ENCODE results near the gene BTBD2.
"Not testable (repeated sequence)": the region's sequence is repeated elsewhere in the genome, so short reads cannot be mapped to it uniquely, and the experiment has no call there.

The BTBD2 gene

DNA sequence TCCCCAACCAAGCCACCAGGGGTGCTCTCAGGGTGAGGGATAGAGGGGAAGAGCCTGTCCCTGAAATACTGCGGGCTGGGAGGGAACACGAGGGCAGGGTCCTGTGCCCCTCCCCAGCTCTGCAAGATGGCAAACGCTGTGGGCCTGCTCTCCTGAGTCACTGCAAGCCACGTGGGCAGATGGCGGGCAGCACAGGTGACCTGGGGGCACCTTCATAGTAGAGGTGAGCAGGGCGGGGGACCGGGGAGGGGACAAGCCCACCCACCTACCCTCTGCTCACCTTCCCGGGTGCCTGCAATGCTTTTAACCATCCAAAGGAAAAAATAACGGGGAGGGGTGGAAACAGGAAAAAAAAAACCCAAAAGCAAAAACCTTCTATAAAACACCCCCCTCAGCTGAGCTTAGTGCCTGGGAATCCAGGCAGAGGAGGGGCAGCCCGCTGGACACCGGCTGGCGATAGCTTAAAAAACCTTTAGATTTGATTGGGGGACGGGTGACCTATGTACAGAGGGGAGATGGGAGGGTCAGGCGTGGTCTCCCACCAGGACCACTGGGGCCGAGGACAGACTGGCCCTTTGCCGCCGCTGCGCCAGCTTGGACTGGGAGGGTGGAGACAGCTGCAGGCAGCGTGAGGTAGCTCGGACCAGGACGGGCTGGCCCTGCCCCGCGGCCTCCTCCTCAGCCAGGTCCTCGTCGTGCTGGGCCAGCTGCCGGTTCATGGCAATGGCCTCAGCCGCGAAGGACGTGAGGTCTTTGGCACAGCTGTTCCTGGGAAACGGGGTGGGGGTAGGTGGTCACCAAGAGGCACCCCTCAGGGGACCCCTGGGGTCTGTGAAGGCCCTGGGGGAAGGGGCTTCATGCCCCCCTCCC lies 23.8 kb upstream of the BTBD2 start:
- DNase-seq = no peak

DNA sequence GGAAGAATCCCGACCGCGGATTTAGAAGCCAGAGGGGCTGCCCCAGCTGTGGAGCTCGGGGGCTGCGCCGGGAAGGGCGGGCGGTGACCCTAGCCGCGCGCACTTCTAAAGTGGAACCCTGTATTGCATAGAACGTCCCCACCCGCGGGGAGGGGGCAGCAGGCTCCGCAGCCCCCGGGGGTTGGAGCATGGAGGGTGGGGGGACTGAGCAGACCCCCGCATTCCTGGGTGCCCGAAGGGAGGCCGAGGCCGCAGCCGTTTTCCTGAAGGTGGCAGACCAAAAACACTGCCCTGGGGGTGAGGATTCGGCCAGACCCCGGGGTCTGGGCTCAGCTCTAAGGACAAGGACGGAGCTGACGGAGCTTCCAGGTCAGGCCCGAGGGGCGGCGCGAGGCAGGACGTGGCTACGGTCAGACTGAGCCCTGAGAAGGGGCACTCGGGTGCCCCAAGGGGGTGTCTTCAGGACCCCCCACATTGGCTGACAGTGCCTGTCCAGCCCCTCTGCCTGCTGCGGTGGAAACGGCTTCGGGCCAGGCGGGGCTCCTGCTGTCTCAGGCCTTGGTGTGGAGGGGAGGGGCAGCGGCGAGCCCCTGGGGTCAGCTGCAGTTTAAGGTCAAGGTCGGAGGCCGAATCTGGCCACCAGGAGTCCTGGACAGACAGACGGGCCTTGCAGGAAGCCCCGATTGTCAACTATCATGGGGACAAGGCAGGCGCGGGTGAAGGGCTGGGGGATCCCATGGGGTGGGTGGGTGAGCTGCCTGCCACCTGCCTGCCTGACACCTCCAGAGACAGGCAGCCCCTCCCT lies 23.0 kb upstream of the BTBD2 start:
- DNase-seq = no peak

GRCh38 chr19:2037651-2038255 lies 22.2 kb upstream of the BTBD2 start:
- DNase-seq = no peak

GRCh38 chr19:2036424-2036823 lies 20.9 kb upstream of the BTBD2 start:
- no peak for DNase-seq

GRCh38 chr19:2035590-2035991 lies 20.1 kb upstream of the BTBD2 start:
- no peak for DNase-seq

- DNase-seq = peak; percentile 75
Observed at GRCh38 chr19:2034729-2035589, 19.4 kb upstream of the BTBD2 start.

DNA sequence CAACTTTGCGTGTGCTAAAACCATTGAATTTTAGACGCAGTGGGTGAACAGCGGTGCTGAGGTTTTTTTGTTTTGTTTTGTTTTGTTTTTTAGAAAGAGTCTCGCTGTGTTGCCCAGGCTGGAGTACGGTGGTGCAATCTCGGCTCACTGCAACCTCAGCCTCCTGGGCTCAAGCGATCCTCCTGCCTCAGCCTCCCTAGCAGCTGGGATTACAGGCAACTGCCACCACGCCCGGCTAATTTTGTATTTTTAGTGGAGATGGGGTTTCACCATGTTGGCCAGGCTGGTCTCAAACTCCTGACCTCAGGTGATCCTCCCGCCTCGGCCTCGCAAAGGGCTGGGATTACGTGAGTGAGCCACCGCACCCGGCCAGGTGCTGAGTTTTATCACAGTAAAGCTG lies 18.7 kb upstream of the BTBD2 start:
- not testable (repeated sequence) for DNase-seq

DNA sequence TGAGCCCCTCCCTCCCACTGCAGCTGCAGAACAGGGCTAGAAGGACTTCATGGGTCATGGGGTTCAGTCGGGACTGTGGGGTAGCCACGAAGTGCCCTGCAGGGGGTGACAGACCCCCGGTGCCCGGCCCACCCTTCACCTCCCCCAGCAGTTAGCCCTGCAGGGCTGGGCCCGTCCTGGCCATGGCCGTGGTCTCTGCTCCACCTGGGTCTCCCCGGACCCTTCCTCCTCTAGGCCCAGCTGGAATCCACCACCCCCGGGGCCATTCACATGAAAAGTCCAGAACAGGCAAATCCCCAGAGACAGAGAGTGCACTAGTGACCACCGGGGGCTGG lies 18.3 kb upstream of the BTBD2 start:
- DNase-seq = no peak

DNA sequence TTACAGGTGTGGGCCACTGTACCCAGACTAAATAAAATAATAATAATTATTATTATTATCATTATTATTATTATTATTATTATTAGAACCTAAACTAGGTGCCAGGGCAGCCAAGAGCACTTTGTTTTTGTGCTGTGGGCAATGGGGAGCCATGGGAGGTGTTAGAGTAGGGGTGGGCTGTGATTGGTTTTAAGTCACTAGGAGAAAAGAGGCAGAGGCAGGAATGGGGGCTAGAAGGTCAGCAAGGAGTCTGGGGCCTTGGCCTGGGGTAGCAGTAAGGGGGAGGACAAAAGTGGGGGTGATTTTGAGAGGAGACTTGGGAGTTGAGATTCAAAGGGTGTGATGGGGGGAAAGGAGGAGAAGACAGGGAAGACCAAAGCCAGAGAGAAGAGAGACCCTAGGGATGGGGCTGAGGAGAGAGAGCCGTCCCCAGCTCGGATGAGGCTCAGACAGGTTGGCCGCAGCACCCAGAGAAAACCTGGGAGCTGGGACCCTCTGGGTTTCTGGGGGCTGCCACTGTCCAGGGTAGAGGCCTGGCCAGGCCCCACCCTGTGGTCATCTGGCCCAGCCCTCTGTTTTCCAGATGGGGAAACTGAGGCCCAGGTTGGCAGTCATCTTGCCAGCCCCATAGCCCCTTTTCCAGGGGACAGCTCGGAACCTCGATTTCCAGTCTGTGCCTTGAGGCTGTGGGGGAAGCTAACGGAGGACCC lies 17.8 kb upstream of the BTBD2 start:
- DNase-seq = no peak

GRCh38 chr19:2032296-2032941 lies 16.9 kb upstream of the BTBD2 start:
- DNase-seq = peak; percentile 65

DNA sequence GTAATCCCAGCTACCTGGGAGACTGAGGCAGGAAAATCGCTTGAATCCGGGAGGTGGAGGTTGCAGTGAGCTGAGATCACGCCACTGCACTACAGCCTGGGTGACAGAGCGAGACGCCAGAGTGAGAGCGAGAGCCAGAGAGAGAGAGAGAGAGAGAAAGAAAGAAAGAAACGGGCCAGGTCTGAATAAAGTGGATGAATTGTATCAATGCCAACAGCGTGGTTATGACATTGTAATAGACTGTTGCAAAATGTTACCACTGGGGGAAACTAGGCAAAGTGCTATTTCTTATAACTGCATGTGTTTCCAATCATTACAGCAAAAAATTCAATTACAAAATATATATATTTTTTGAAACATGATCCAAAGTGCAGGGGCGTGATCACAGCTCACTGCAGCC lies 11.8 kb upstream of the BTBD2 start:
- no peak for DNase-seq

- no peak for DNase-seq
Observed at GRCh38 chr19:2026770-2027169, 11.3 kb upstream of the BTBD2 start.

DNA sequence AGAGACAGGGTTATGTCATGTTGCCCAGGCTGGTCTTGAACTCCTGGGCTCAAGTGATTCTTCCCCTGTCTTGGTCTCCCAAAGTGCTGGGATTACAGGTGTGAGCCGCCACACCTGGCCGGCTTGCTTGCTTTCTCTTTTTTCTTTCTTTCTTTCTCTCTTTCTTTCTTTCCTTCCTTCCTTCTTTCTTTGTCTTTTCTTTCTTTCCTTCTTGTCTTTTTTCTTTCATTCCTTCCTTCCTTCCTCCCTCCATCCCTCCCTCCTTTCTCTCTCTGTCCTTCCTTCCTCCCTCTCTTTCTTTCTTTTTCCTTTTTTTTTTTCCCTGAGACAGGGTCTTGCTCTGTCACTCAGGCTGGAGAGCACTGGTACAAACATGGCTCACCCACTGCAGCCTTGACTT lies 6.8 kb upstream of the BTBD2 start:
- no peak for DNase-seq

- DNase-seq = no peak
Observed at GRCh38 chr19:2021453-2022140, 6.1 kb upstream of the BTBD2 start.

GRCh38 chr19:2018752-2019151 lies 3.2 kb upstream of the BTBD2 start:
- no peak for DNase-seq

DNA sequence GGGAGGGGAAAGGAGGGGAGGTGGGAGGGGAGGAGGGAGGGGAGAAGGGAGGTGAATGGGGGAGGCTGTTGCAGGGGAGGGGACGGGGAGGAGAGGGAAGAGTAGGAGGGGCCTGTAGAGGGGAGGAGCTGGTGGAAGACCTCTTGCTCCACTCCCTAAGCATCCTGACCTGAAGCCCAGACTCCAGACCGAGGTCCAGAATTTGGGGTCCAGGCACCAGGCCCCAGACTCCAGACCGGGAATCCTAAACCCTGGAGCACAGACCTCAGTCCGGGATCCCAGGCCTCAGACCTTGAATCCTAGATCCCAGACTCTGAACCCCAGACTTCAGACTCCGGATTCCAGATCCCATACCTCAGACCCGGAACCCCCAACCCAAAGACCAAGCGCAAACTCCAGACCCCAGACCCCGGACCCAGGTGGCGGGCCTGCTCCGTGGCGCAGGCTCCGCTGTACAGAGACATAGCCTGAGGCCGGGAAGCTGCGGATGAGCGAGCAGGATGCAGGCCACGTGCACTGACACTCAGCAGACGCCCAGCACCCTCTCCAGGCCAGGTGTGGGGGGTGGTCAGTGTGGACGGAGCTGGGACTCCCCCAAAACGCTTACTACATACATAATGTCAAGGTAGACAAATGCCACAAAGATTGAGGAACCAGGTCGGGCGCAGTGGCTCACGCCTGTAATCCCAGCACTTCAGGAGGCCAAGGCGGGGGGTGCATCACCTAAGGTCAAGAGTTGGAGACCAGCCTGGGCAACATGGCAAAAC lies 710 bp upstream of the BTBD2 start:
- peak; percentile 76 for DNase-seq

GRCh38 chr19:2014731-2015607 lies 545 bp downstream of the BTBD2 start:
- no peak for DNase-seq

DNA sequence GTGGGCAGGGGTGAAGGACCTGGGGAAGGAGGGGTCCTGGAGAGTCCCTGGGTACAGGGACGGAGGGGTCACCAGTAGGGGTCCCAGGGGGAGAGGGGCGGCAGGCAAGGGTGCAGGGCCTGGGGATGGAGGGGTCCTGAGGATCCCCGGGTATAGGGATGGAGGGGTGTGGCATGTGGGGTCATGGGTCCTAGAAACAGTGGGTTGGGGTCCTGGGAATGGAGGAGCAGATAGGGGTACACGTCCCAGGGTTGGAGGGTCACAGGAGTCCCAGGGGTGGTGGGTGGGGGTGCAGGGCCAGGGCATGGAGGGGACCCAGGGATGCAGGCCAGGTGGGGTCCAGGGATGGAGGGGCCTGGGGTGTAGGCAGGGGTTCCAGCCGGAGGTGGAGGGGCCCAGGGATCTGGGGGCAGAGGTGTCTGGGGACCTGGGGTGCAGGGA lies 1.4 kb downstream of the BTBD2 start:
- no peak for DNase-seq

GRCh38 chr19:2013683-2013961 lies 1.9 kb downstream of the BTBD2 start:
- no peak for DNase-seq
